ENCODE results near the gene SF3B2.
"Not testable (repeated sequence)": the region's sequence is repeated elsewhere in the genome, so short reads cannot be mapped to it uniquely, and the experiment has no call there.

Gene SF3B2

GRCh38 chr11:66078949-66079348 is 26.8 kb downstream of the SF3B2 start:
- DNase-seq: not testable (repeated sequence)

DNA sequence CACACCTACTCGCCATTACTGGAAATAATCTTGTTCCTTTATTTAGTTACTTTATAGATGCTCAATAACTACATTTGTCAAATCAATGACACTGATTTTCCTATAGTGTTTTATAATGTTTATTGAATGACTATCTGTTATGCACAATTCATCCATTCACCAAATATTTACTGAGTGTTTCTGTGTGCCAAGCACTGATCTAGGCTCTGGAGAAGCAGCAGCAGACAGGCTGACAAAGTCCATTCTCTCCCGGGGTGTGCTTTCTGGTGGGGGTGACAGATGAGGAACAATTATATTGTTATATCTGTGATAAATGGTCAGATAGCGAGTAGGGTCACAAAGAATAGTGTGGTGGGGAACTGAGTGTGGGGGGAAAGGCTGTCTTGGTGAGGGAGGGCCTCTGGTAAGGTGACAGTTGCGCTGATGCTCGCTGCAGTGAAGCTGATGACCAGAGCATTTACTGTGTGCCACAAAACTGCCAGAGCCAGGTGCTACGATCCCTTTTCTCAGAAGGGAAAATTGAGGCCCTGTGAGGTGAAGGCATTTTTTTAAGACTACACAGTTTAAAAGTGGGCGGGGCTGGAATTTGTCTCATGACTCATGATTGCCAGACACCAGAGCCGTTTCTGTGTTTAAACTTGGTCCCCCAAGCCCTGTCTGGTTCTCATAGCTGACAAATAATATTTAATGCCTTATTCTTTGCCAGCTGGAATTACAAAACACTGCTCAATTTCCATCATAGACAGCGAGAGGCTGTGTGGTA is 28.1 kb downstream of the SF3B2 start:
- DNase-seq: no peak

GRCh38 chr11:66081505-66081904 is 29.3 kb downstream of the SF3B2 start:
- DNase-seq: peak; percentile 62

- no peak for DNase-seq
These were observed 31.0 kb downstream of the SF3B2 start for GRCh38 chr11:66082946-66083698.

DNA sequence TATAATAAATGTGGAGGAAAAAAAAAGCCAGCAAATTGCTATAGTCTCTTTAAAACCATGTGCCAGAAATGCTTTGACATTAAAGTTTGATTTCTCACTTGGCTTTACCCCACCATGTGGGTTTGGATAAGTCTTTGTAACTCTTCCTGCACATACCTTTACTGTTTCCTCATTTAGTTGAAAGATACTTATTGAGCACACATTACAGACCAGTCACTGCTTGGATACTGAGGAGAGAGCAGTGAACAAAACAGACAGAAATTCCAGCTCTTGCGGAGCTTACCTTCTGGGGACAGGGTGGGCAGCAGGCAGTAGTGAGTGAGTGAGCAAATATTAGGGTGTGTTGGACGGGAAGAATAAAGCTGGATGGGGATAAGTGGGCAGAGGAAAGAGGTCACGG is 31.6 kb downstream of the SF3B2 start:
- no peak for DNase-seq

DNA sequence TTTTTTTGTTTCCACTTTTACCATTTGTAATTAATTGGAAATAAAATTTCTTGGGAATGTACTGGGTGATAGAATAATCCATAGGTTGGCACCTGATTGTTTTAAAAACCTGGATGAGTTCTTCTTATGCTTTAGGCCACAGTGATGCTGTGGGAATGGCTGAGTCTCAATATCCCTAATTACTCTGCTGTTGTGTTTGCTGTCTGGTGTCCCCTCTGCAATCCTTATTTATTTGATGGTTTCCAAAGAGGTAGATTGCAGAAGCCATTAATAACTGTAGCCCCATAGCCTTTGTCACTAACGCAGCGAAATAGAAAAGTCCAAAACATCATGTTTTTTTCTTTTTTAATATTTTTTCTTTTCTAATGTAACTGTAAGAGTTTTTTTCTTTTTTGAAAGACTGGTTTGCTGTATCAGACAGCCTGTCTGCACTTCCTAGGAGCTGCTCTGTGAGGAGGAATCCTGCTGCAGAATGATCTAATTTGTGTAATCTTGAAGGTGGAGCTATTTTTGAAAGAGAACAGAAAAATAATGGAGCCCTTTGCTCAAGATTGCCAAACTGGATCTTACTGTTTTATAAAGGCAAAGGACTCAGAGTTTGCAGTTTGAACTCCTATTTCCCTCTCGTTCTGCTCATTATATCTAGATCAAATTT is 32.8 kb downstream of the SF3B2 start:
- no peak for DNase-seq

DNA sequence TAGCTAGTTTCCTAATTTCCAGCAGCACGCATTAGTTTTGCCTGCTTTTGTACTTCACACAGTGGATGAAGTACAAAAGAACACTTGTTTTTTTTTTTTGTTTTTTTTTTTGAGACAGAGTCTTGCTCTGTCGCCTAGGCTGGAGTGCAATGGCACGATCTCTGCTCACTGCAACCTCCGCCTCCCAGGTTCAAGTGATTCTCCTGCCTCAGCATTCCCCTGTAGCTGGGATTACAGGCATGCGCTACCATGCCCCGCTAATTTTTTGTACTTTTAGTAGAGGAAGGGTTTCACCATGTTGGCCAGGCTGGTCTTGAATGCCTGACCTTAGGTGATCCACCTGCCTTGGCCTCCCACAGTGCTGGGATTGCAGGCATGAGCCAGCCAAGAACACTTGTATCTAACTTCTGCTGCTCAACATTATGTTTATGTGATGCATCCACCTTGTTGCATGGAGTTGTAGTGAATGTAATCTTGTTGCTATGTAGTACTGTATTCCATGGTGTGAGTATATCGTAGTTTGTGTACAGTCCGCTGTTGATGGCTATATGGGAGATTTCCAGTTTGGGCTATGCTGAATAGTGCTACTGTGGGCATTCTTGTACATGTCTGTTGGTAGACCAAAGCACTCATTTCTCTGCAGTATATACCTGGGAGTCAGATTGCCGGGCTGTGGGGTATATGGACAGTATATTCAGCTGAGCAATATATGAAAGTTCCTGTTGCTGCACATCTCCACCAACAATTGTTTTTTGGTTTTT is 35.2 kb downstream of the SF3B2 start:
- no peak for DNase-seq

- no peak for DNase-seq
These were observed 36.9 kb downstream of the SF3B2 start for GRCh38 chr11:66089067-66089466.

- no peak for DNase-seq
These were observed 38.1 kb downstream of the SF3B2 start for GRCh38 chr11:66090288-66090687.

GRCh38 chr11:66092125-66092524 is 40.0 kb downstream of the SF3B2 start:
- DNase-seq: not testable (repeated sequence)

DNA sequence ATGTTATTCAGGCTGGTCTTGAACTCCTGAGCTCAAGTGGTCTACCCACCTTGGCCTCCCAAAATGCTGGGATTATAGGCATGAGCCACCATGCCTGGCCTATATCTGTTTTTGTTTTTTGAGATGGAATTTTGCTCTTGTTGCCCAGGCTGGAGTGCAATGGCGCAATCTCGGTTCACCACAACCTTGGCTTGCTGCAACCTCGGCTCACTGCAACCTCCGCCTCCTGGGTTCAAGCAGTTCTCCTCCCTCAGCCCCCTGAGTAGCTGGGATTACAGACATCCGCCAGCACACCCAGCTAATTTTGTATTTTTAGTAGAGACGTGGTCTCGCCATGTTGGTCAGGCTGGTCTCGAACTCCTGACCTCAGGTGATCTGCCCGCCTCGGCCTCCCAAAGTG is 47.6 kb downstream of the SF3B2 start:
- DNase-seq: not testable (repeated sequence)

- DNase-seq: peak; percentile 53
These were observed 48.3 kb downstream of the SF3B2 start for GRCh38 chr11:66100272-66101065.

GRCh38 chr11:66101066-66101464 is 48.9 kb downstream of the SF3B2 start:
- no peak for DNase-seq

GRCh38 chr11:66104057-66104638 is 52.0 kb downstream of the SF3B2 start:
- DNase-seq: no peak

DNA sequence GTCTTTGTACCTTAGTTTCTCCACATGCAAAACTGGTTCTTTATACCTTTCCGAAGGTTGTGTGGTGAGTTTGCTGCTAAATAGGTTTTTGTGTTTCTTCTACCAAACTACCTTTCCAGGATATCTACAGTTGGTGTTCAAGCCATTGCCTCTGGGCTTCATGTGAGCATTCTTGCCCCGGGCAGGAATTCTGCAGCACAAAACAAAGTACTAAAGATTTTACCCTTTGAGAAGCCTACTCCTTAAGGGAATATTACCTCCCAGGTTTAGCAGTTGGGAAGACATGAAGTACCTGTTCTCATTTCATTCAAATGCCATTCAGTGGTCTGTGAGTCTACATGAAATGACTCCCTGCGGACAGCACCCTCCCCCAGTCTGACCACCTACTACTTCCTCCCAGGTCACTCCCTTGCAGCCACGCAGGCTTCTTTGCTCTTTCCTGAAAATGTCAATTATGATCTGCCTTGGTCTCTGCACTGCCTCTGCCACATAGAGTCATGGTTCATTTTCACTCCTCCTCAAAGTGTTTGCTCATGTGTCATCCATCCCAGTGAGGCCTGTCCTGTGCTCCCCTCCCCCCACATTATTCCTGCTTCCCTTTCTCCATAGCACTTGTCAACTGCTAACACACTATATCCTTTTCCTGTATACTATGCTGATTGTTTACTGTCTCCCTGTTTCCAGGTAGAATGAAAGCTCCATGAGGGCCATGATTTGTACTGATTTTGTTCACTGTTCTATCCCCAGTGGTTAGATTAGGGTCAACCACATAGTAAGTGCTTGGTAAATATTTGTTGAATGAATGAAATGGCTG is 54.8 kb downstream of the SF3B2 start:
- no peak for DNase-seq

DNA sequence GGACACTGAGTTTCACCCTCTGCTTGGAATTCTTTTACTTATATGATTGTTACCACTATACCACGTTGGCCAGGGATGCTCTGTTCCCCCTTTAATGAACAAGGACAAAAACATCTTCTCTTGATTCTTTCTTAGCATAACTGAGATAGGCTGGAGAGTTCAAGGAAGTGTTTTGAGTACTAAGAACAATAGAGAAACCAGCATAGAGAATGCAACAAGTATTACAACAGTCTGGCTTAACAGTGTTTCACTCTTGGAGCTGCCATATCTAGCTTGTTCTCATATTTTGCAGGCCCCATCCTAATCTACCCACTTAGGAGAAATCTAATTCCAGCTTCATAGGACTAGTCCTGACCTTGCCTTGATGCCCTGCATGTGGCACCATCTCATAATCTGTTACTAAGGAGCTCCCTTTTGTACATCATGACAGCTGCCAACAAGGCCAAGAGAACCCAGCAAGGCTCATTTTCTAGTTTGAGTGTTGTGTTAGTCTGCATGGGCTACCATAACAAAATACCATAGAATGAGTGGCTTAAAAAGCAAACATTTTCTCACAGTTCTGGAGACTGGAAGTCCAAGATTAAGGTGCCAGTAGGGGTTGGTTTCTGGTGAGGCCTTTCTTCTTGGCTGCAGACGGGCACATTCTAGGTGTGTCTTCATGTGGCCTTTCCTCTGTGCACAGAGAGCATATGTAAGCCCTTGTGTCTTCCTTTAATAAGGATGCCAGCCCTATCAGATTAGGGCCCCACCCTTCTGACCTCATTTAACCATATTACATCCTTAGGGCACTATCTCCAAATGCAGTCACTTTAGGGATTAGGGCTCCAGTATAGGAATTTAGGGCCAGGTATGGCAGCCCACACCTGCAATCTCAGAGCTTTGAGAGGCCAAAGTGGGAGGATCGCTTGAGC is 55.7 kb downstream of the SF3B2 start:
- DNase-seq: no peak

DNA sequence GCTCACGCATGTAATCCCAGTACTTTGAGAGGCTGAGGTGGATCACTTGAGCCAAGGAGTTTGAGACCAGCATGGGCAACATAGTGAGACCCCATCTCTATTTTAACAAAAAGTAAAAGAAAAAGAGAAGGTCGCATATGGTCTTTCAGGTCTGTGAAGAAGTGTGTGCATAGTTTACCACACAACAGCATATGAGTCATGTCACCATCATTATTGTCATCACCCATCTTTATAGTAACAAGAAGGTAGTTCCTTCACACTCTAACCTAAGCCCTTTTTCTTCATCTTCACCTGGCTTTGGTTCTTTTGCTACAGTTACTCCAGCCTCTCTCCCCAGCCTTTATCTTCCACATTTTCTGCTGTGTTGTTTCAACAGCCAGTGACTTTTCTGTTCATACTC is 57.1 kb downstream of the SF3B2 start:
- no peak for DNase-seq

- no peak for DNase-seq
These were observed 59.0 kb downstream of the SF3B2 start for GRCh38 chr11:66111158-66111557.

DNA sequence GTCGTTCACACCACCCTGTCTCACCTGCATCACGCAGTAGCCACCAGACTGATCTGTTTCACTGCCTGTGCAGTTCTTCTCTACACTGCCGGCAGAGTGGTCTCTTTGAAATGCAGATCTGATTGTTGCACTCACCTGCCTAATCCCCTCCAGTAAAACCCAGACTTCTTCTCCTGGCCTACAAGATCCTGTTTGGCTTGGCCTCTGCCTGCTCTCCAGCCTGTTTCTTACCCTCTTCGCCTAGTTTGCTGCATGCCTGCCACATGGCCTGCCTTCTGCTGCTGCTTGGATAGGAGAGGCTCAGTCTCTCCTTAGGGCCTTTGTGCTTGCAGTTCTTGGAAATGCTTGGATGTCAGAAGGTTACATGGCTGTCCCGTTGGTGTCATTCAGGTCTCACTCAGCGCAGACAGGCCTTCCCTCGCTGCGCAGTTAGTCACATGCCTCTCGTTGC is 59.9 kb downstream of the SF3B2 start:
- no peak for DNase-seq

Measured in activated CD4-positive, CD25-positive, alpha-beta regulatory T cell treated with anti-CD3 and anti-CD28 coated beads, Interleukin-2, amount 50 U/mL, for 72 hours (primary cell).